HAP-1 (cell line): ENCODE results near the gene NCEH1.

Experiments
- DNase-seq, 2 experiments: peaks; one replicate each; pipeline ENCODE4 v3.0.0-alpha.2; 2016 to 2020; ENCODE audit warnings: low spot score in 2 of 2
- H3K27me3 ChIP-seq: fragments of 250-450 bp; sonication (Bioruptor Pico); 2 replicates; pipeline ENCODE4 v1.5.1; 2020; ENCODE audit warnings: low read depth, mild to moderate bottlenecking, moderate library complexity
- H3K36me3 ChIP-seq: fragments of 250-450 bp; sonication (Bioruptor Pico); replicated peaks from 2 replicates; pipeline ENCODE4 v1.5.1; 2020; ENCODE audit warnings: mild to moderate bottlenecking
- H3K4me1 ChIP-seq: fragments of 250-450 bp; sonication (Bioruptor Pico); 2 replicates; pipeline ENCODE4 v1.5.1; 2020; ENCODE audit warnings: mild to moderate bottlenecking
- H3K4me3 ChIP-seq: fragments of 250-450 bp; sonication (Bioruptor Pico); 2 replicates; pipeline ENCODE4 v1.5.1; 2020; ENCODE audit warnings: mild to moderate bottlenecking, moderate library complexity
- H3K9me3 ChIP-seq: fragments of 250-450 bp; sonication (Bioruptor Pico); 2 replicates; pipeline ENCODE4 v1.5.1; 2020; ENCODE audit warnings: mild to moderate bottlenecking, moderate library complexity
- in situ Hi-C: fragments of 300-500 bp; cut with MboI; formaldehyde crosslinking; loops from 3 replicates; pipeline ENCODE4 v1.14.3; 2020; ENCODE audit warnings: low sequenced_read_pairs, inconsistent platforms, mixed read lengths

NCEH1 gene

DNA sequence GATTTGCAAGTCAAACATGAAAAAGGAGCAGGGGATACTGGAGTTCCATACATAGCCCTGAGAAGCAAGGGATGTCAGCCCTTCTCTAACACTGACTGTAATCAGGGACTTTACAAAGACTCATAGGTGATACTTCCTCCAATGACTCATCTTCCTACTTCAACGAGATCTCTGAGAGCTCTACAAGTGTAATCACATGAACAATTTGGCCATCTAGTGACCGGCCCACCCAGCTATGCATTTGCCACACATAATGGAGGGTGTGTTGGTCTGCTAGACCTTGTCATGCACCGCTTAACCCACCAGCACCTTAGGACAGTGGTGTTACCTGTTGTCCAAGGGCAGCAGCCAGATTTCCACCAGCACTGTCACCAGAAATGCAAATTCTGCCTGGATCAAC, 75.3 kb downstream of the NCEH1 start:
- Histone ChIP-seq H3K27me3 (no peaks in the 10 kb centered on the region), H3K9me3 (no peaks in the 10 kb centered on the region), H3K36me3 (no peaks in the 10 kb centered on the region), H3K4me3 (no peak overlapping the region), H3K4me1 (no peaks in the 10 kb centered on the region)
- in situ Hi-C loops: no loop called here
- no peak for DNase-seq

DNA sequence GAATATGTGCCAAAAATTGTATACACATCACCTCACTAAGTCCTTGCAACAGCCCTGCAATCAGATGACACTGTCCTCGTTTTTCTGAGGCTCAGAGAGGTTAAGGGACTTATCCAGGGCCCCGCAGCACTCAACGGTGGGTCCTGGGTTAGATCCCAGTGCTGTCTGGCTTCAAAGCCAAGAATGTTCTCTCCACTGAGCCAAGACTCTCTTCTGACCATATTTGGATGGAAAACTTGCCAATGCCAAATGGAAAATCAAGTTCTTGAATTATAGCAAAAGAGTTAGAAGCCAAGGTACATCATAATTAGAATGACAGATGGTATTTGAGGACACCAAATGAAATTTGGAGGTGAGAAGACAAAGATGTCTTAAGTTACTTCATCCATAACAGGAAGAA, 75.9 kb downstream of the NCEH1 start:
- DNase-seq: no peak
- Histone ChIP-seq H3K4me3 (no peak overlapping the region), H3K4me1 (no peaks in the 10 kb centered on the region), H3K27me3 (no peaks in the 10 kb centered on the region), H3K36me3 (no peaks in the 10 kb centered on the region), H3K9me3 (no peaks in the 10 kb centered on the region)
- in situ Hi-C loops: no loop called here

DNA sequence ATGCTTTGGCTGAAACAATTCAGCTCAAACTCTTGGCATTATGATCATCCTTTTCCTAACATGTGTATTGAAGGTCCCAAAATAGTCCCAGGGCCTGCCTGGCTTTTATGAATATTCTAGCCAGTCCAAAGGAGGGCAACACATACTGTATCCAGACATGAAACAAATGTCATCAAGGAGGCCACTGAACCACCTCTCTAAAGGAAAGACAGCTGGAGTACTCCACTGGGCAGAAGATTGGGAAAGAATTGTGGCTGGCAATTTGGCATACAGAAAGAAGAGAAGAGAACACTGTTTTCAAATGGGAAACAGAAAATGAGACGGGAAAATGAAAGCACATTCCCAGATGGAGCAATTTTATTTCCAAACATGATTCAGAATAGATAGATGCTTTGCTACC, 80.6 kb downstream of the NCEH1 start:
- H3K4me1 ChIP-seq: no peaks in the 10 kb centered on the region
- in situ Hi-C loops: no loop called here

DNA sequence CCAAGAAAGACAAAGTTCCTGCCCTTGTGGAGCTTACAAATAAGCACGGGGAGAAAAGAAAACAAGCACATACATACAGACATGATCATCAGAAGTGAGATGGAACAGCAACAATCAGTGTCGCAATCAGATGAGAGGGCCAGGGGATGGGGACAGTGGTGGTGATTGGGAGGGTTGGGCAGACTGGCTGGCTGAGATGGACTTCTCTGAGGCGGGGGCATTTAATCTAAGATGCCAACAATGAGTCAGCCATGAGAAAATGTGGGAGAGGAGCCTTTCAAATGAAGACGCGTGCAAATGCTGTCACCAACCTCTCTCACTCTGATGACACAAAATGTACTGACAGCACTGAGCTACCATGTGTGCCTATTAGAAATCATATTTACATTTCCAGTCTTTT, 81.4 kb downstream of the NCEH1 start:
- H3K9me3 ChIP-seq: no peaks in the 10 kb centered on the region
- H3K4me3 ChIP-seq: no peak overlapping the region
- in situ Hi-C loops: no loop called here
- no peaks in the 10 kb centered on the region for H3K27me3 ChIP-seq
- no peaks in the 10 kb centered on the region for H3K36me3 ChIP-seq
- no peak for DNase-seq
- no peaks in the 10 kb centered on the region for H3K4me1 ChIP-seq

More for the DNA sequence above, 80.6 kb downstream of the NCEH1 start:
- H3K4me3 ChIP-seq: no peak overlapping the region
- no peak for DNase-seq
- H3K36me3 ChIP-seq: no peaks in the 10 kb centered on the region
- no peaks in the 10 kb centered on the region for H3K9me3 ChIP-seq
- H3K27me3 ChIP-seq: no peaks in the 10 kb centered on the region

DNA sequence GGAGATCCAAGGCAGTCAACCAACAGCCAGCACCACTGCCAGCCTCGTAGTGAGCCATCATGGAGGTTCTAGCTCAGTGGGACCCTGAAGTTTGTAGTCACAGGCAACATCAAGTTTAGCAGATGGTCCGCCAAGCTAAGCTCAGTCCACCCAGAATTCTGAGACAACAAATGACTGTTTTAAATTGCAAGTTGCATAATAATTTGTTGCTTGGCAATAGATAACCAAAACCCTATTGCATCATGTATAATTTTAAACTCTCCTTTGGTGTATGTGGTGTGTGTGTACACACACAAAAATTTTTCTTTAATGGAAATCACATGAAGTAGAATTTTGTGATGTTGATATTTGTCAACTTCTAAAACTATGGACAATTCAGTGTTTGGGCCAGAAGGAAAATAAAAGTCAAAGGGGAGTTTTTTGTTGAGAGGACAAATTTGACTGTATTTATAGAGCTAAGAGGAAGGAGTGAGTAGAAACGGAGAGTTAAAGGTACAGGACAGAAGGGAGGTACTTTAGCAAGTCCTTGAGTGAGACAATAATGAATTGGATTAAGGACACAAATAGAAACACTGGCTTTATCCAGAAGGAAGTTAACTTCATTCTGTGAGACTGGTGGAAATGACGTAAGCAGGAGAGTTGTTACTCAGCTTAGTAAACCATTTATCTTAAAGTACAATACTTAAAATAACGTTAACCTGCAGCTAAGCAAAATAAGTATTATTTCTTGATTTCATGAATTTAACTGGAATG, 83.6 kb downstream of the NCEH1 start:
- Histone ChIP-seq H3K4me1 (peaks cover 10% of the 10 kb centered on the region), H3K36me3 (no peaks in the 10 kb centered on the region), H3K27me3 (no peaks in the 10 kb centered on the region), H3K4me3 (no peak overlapping the region), H3K9me3 (no peaks in the 10 kb centered on the region)
- in situ Hi-C loops: no loop called here
- DNase-seq: no peak

DNA sequence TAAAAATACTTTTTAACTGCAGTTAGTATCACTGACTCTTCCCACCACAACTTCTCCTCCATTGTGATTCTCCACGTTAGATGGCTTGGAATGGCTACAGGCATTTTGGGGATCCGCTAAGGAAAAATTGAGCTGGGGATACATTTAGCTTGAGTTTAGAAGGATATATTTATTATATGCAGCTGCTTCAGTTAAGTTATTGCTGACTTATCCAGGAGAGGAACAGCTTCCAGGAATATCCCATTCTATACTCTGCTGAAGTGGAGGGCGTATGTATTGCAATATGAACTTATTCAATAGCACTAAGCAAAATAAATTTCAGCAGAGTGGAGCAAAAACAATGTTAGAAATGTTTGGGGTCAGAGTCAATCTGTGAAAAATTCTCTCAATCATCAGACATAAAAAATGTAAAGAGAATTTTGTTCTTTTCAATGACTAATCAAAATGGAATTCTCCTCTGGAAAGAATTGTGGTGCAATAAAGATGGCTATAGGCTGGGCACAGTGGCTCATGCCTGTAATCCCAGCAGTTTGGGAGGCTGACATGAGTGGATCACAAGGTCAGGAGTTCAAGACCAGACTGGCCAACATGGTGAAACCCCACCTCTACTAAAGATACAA, 84.7 kb downstream of the NCEH1 start:
- Histone ChIP-seq H3K4me3 (no peak overlapping the region), H3K36me3 (no peaks in the 10 kb centered on the region), H3K4me1 (peaks cover 10% of the 10 kb centered on the region), H3K27me3 (no peaks in the 10 kb centered on the region), H3K9me3 (no peaks in the 10 kb centered on the region)
- no peak for DNase-seq
- in situ Hi-C loops: no loop called here

DNA sequence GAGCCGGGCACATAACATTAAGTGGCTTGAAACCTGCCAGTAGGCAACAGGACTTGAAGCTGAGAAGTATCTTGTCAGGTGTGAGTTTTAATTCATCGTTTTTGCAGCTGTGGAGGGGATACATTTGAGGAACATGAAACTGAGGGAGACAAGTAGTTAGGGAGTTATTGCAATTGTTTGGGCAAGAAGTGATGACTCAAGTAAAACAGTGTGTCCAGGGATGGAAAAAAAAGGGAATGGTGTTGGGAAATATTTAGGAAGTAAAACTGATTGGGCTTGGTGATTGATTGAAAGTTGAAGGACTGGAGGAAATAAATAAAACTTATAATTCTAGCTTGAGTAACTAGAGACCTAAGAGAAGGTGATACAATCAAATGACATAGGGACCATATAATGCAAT, 85.5 kb downstream of the NCEH1 start:
- Histone ChIP-seq H3K9me3 (no peaks in the 10 kb centered on the region), H3K27me3 (no peaks in the 10 kb centered on the region), H3K4me3 (no peak overlapping the region), H3K4me1 (peaks cover 10% of the 10 kb centered on the region), H3K36me3 (no peaks in the 10 kb centered on the region)
- in situ Hi-C loops: no loop called here
- DNase-seq: no peak

DNA sequence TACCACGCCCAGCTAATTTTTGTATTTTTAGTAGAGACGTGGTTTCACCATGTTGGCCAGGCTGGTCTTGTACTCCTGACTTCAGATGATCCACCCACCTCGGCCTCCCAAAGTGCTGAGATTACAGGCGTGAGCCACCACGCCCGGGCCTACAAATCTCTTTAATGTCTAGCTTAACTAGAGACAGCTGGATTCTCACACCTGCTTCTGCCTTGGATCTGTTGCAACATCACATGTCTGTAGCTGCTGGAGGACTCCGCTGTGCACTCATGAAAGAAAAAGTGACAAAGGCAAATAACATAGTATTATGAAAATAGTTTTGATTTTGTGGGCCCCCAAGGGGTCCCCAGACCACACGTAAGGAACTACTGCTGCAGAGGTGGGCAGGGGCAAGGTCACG, 85.9 kb downstream of the NCEH1 start:
- no peaks in the 10 kb centered on the region for H3K27me3 ChIP-seq
- in situ Hi-C loops: no loop called here
- no peak overlapping the region for H3K4me3 ChIP-seq
- no peaks in the 10 kb centered on the region for H3K36me3 ChIP-seq
- no peaks in the 10 kb centered on the region for H3K9me3 ChIP-seq
- peaks cover 10% of the 10 kb centered on the region for H3K4me1 ChIP-seq
- no peak for DNase-seq

DNA sequence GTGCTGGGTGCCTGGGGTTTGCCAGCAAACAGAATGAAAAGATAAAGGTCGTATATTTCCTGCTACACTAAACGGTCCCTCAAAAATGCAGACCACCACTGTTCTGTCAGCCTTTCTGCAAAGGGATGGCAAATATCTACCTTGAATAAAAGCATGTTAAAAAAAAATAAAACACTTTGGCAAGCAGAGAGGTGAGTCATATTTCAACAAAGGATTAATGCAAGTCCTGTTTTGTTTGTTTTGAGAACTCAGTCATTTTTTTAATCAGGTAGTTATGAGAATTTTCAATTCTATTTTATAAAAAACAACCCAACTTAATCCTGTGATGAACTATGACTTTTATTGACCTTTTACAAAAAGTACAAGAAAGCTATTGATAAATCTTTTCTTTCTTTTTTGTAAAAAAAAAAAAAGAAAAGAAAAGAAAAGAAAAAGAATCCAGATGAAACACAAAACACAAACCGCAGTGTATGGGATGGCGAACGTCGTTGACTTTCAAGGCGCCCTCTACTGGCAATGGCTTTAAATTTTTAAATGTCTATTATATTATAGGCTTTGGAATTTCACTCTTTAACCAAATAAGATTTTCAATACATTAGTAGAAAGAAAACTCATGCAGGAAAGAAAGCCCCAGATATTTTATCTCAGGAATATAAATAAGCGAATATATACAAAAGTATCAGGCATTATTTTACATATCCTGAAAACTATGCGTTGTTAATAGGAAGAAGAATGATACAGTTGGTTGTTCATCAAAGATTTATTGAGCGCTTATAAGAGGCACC, 87.8 kb downstream of the NCEH1 start:
- H3K9me3 ChIP-seq: no peaks in the 10 kb centered on the region
- no peaks in the 10 kb centered on the region for H3K27me3 ChIP-seq
- no peak overlapping the region for H3K4me3 ChIP-seq
- DNase-seq: peak; percentile 57 to 70
- no peaks in the 10 kb centered on the region for H3K36me3 ChIP-seq
- peaks cover 10% of the 10 kb centered on the region for H3K4me1 ChIP-seq
- in situ Hi-C loops: no loop called here

DNA sequence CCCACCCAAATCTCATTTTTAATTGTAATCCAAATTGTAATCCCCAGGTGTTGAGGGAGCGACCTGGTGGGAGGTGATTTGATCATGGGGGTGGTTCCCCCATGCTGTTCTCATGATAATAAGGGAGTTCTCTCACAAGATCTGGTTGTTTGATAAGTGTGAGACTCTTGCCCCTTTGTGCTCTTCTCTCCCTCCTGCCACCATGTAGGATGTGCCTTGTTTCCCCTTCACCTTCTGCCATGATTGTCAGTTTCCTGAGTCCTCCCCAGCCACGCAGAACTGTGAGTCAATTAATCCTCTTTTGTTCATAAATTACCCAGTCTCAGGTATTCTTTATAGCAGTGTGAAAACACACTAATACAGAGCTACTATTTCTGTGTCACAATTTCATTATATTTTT, 88.7 kb downstream of the NCEH1 start:
- in situ Hi-C loops: no loop called here
- no peaks in the 10 kb centered on the region for H3K27me3 ChIP-seq
- H3K9me3 ChIP-seq: no peaks in the 10 kb centered on the region
- H3K36me3 ChIP-seq: no peaks in the 10 kb centered on the region
- peaks cover 10% of the 10 kb centered on the region for H3K4me1 ChIP-seq
- H3K4me3 ChIP-seq: no peak overlapping the region
- no peak for DNase-seq

DNA sequence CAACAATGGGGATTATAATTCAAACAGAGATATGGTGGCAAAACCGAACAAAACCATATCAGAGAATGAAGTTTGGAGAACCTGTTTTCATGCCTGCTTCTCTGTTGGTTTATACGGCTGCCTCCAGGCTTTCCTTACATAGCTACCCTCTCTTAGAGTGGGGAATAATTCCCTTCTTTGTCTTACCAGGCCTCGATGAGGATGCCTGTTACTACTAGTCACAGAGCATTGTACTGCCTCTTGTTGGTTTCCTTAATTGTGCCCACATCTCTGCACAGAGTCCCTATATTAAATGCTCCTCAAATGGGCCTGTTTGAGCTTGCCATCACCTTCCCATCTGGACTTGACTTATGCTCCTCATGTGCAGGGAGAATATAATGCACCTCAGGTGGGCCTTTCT, 92.9 kb downstream of the NCEH1 start:
- in situ Hi-C loops: no loop called here
- H3K4me3 ChIP-seq: no peak overlapping the region
- no peaks in the 10 kb centered on the region for H3K36me3 ChIP-seq
- H3K27me3 ChIP-seq: no peaks in the 10 kb centered on the region
- H3K9me3 ChIP-seq: no peaks in the 10 kb centered on the region
- DNase-seq: no peak
- H3K4me1 ChIP-seq: peaks cover 4% of the 10 kb centered on the region

DNA sequence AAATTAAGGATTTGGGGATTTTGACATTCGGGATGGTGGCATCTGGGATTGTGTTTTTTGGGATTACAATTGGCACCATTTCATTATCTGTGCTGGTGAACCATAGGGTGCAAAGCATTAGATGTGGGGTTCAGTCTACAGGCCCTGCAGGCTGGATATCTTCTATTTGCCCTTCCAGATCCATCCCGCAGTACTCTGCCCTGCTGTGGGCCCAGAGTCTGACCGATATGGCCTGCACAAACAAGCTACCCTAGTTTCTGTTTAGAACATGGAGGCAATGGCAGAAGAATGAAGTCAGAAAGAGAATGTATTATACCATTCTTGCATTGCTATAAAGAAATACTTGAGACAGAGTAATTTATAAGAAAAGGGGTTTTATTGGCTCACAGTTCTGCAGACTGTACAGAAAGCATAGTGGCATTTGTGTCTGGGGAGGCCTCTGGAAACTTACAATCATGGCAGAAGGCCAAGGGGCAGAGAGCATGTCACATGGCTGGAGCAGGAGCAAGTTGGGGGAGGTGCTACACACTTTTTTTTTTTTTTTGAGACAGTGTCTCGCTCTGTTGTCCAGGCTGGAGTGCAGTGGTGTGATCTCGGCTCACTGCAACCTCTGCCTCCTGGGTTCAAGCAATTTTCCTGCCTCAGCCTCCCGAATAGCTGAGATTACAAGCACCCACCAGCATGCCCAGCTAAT, 93.7 kb downstream of the NCEH1 start:
- no peaks in the 10 kb centered on the region for H3K9me3 ChIP-seq
- H3K27me3 ChIP-seq: no peaks in the 10 kb centered on the region
- H3K4me3 ChIP-seq: no peak overlapping the region
- H3K4me1 ChIP-seq: no peaks in the 10 kb centered on the region
- no peaks in the 10 kb centered on the region for H3K36me3 ChIP-seq
- in situ Hi-C loops: no loop called here
- DNase-seq: no peak

DNA sequence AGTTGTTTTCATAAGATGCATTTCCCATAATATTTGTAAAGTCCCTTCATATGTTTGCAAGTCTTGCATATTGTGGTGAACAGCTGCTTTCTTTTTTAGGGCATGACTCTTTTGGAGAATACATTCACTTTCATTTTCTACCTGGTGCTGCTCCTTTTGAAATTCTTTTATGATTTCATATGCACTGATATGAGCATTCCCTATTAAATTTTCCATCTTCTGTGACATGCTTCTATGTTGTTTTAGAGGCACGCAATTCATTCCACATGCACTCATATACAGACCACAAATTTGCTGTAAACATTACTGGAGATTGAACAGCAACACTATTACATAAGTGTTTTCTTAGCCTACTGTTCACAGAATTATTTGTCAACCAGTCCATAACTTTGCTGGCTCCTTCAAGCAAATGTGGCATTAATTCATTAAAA, 94.8 kb downstream of the NCEH1 start:
- in situ Hi-C loops: no loop called here
- H3K4me3 ChIP-seq: no peak overlapping the region
- H3K36me3 ChIP-seq: no peaks in the 10 kb centered on the region
- H3K4me1 ChIP-seq: no peaks in the 10 kb centered on the region
- no peaks in the 10 kb centered on the region for H3K27me3 ChIP-seq
- H3K9me3 ChIP-seq: no peaks in the 10 kb centered on the region
- no peak for DNase-seq

DNA sequence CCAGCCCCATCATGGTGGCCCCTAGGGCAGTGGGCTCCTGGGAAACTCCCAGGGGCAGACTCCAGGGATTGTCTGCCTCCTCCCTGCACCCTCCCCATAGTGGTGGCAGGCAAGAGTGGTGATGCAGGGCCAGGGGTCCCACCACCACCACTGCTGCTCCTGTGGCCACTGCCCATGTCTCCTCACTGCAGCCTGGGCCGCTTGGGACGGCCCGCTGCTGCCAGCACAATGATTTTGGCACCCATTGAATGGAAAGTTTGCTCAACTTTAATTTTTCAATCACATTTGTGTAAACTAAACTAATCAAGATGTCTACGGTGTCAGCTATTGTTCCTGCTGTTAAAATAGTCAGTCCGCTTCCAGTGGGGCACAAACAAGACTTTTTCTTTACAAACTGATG, 95.6 kb downstream of the NCEH1 start:
- DNase-seq: no peak
- no peak overlapping the region for H3K4me3 ChIP-seq
- H3K27me3 ChIP-seq: no peaks in the 10 kb centered on the region
- H3K36me3 ChIP-seq: no peaks in the 10 kb centered on the region
- in situ Hi-C loops: no loop called here
- no peaks in the 10 kb centered on the region for H3K9me3 ChIP-seq
- H3K4me1 ChIP-seq: no peaks in the 10 kb centered on the region
